Type B pancreatic cell (in vitro differentiated cells): Measurements from ENCODE around the gene SLC12A7. TPM values are rescaled to one million over a fixed set of nuclear protein-coding genes. Genes with fewer than 3 reads are reported as not detected.
"Not testable (repeated sequence)": the region's sequence is repeated elsewhere in the genome, so short reads cannot be mapped to it uniquely, and the experiment has no call there.

ENCODE experiments used
- DNase-seq: peaks from one replicate; pipeline ENCODE4 v3.0.0; 2021; ENCODE audit warnings: mixed read lengths; ENCODE audit not compliant: unreplicated experiment; ENCODE audit errors: extremely low spot score
- H3K27ac Mint-ChIP-seq: 2 replicates; pipeline ENCODE4 v1.8.0; 2021; ENCODE audit warnings: mild to moderate bottlenecking, mixed read lengths
- H3K27me3 Mint-ChIP-seq: 2 replicates; pipeline ENCODE4 v1.8.0; 2021; ENCODE audit warnings: mixed read lengths
- H3K36me3 Mint-ChIP-seq: 2 replicates; pipeline ENCODE4 v1.8.0; 2021; ENCODE audit warnings: mixed read lengths
- H3K4me1 Mint-ChIP-seq: one replicate; pipeline ENCODE4 v1.8.0; 2021; ENCODE audit warnings: mixed read lengths; ENCODE audit not compliant: unreplicated experiment
- H3K4me3 Mint-ChIP-seq: 2 replicates; pipeline ENCODE4 v1.8.0; 2021; ENCODE audit warnings: mild to moderate bottlenecking, mixed read lengths
- H3K9me3 Mint-ChIP-seq: 2 replicates; pipeline ENCODE4 v1.8.0; 2021; ENCODE audit warnings: mixed read lengths
- CTCF ChIP-seq: fragments of 200-600 bp; sonication (generic); conservative IDR thresholded peaks from 2 replicates; pipeline ENCODE4 v1.5.0; 2021; ENCODE audit warnings: antibody characterized with exemption, mild to moderate bottlenecking
- total RNA-seq: library from RNA; stranded (reverse); gene quantifications from 2 replicates; pipeline ENCODE4 v1.2.1, GENCODE V29; 2021; ENCODE audit warnings: low replicate concordance

SLC12A7 gene
- total RNA-seq, 1 donor from 2014 or later, result 57.6 TPM

- H3K27me3 Mint-ChIP-seq, result no peaks in the 10 kb centered on the region
- H3K9me3 Mint-ChIP-seq, result no peaks in the 10 kb centered on the region
- DNase-seq, result no peak
- no peak overlapping the region for H3K4me3 Mint-ChIP-seq
- H3K27ac Mint-ChIP-seq, result no peak overlapping the region
- H3K4me1 Mint-ChIP-seq, result no peaks in the 10 kb centered on the region
- TF ChIP-seq CTCF, result no peak
- no peaks in the 10 kb centered on the region for H3K36me3 Mint-ChIP-seq
Observed at GRCh38 chr5:1061916-1062315, 49.9 kb downstream of the SLC12A7 start.

GRCh38 chr5:1061292-1061691 is 50.6 kb downstream of the SLC12A7 start:
- not testable (repeated sequence) for DNase-seq, H3K27me3 Mint-ChIP-seq, H3K9me3 Mint-ChIP-seq

GRCh38 chr5:1060535-1060981 is 51.3 kb downstream of the SLC12A7 start:
- Mint-ChIP-seq H3K27me3 (no peaks in the 10 kb centered on the region), H3K4me3 (no peak overlapping the region), H3K4me1 (no peaks in the 10 kb centered on the region), H3K36me3 (no peaks in the 10 kb centered on the region), H3K27ac (no peak overlapping the region), H3K9me3 (no peaks in the 10 kb centered on the region)
- TF ChIP-seq CTCF, result no peak
- no peak for DNase-seq

More at GRCh38 chr5:1061292-1061691, 50.6 kb downstream of the SLC12A7 start:
- not testable (repeated sequence) for H3K27ac Mint-ChIP-seq, H3K4me3 Mint-ChIP-seq, H3K36me3 Mint-ChIP-seq, H3K4me1 Mint-ChIP-seq

GRCh38 chr5:1059884-1060263 is 52.0 kb downstream of the SLC12A7 start:
- H3K36me3 Mint-ChIP-seq, result peaks cover 3% of the 10 kb centered on the region
- no peak overlapping the region for H3K27ac Mint-ChIP-seq
- TF ChIP-seq CTCF, result no peak
- H3K4me3 Mint-ChIP-seq, result no peak overlapping the region
- H3K4me1 Mint-ChIP-seq, result no peaks in the 10 kb centered on the region
- no peaks in the 10 kb centered on the region for H3K9me3 Mint-ChIP-seq
- H3K27me3 Mint-ChIP-seq, result no peaks in the 10 kb centered on the region
- DNase-seq, result no peak

- Mint-ChIP-seq H3K27me3 (no peaks in the 10 kb centered on the region), H3K9me3 (no peaks in the 10 kb centered on the region), H3K4me3 (no peak overlapping the region), H3K27ac (no peak overlapping the region), H3K36me3 (peaks cover 3% of the 10 kb centered on the region), H3K4me1 (no peaks in the 10 kb centered on the region)
- DNase-seq, result no peak
- no peak for TF ChIP-seq CTCF
Observed at GRCh38 chr5:1058988-1059883, 52.6 kb downstream of the SLC12A7 start.
